KMS-11 (cell line): ENCODE results near the gene PRSS33.

Experiments
- H2AFZ ChIP-seq: fragments of 200-600 bp; sonication (generic); 2 replicates; pipeline ENCODE4 v1.6.1; 2016; ENCODE audit warnings: antibody characterized with exemption, mixed run types, low read depth
- H3K27ac ChIP-seq: fragments of 200-600 bp; sonication (generic); 2 replicates; pipeline ENCODE4 v1.6.1; 2016; ENCODE audit warnings: mild to moderate bottlenecking, mixed run types
- H3K27me3 ChIP-seq: fragments of 200-600 bp; sonication (generic); 2 replicates; pipeline ENCODE4 v1.6.1; 2017; ENCODE audit warnings: mild to moderate bottlenecking, low read depth, mixed run types, moderate library complexity; ENCODE audit not compliant: insufficient read depth
- H3K36me3 ChIP-seq: fragments of 200-600 bp; sonication (generic); 2 replicates; pipeline ENCODE4 v1.6.1; 2017; ENCODE audit warnings: mild to moderate bottlenecking, mixed run types; ENCODE audit not compliant: insufficient read depth
- H3K4me1 ChIP-seq: fragments of 200-600 bp; sonication (generic); 2 replicates; pipeline ENCODE4 v1.6.1; 2016; ENCODE audit warnings: mild to moderate bottlenecking, low read depth, mixed run types; ENCODE audit not compliant: poor library complexity, severe bottlenecking
- H3K4me2 ChIP-seq: fragments of 200-600 bp; sonication (generic); 2 replicates; pipeline ENCODE4 v1.7.0; 2016; ENCODE audit warnings: mild to moderate bottlenecking, mixed run types
- H3K4me3 ChIP-seq: fragments of 200-600 bp; sonication (generic); IDR thresholded peaks from 2 replicates; pipeline ENCODE4 v1.6.1; 2017; ENCODE audit warnings: low read depth, low read length, mixed read lengths; ENCODE audit not compliant: insufficient read depth
- H3K79me2 ChIP-seq: fragments of 200-600 bp; sonication (generic); 2 replicates; pipeline ENCODE4 v1.6.1; 2016; ENCODE audit warnings: low read depth, mixed run types; ENCODE audit not compliant: insufficient read depth
- H3K9ac ChIP-seq: fragments of 200-600 bp; sonication (generic); 2 replicates; pipeline ENCODE4 v1.6.1; 2016; ENCODE audit warnings: mild to moderate bottlenecking, mixed run types
- H4K20me1 ChIP-seq: fragments of 200-600 bp; sonication (generic); 2 replicates; pipeline ENCODE4 v1.6.1; 2016; ENCODE audit warnings: mild to moderate bottlenecking, mixed run types; ENCODE audit not compliant: insufficient read depth
- CTCF ChIP-seq: fragments of 200-600 bp; sonication (generic); conservative IDR thresholded peaks from 2 replicates; pipeline ENCODE4 v1.6.1; 2017; ENCODE audit warnings: low read depth, mild to moderate bottlenecking, antibody characterized with exemption, low read length, moderate library complexity, mixed read lengths

PRSS33 gene

GRCh38 chr16:2819939-2820835 lies 32.8 kb upstream of the PRSS33 start:
- no peaks in the 10 kb centered on the region for H3K79me2 ChIP-seq
- H3K27ac ChIP-seq = no peak overlapping the region
- H2AFZ ChIP-seq = no peak overlapping the region
- no peaks in the 10 kb centered on the region for H4K20me1 ChIP-seq
- TF ChIP-seq CTCF = no peak
- no peaks in the 10 kb centered on the region for H3K36me3 ChIP-seq
- H3K4me2 ChIP-seq = no peak overlapping the region
- H3K9ac ChIP-seq = no peak overlapping the region
- no peaks in the 10 kb centered on the region for H3K4me1 ChIP-seq
- H3K4me3 ChIP-seq = no peak overlapping the region
- peaks cover 90% of the 10 kb centered on the region for H3K27me3 ChIP-seq

GRCh38 chr16:2819179-2819938 lies 32.0 kb upstream of the PRSS33 start:
- H3K27me3 ChIP-seq = peaks cover 90% of the 10 kb centered on the region
- TF ChIP-seq CTCF = no peak
- no peak overlapping the region for H3K4me3 ChIP-seq
- H3K27ac ChIP-seq = no peak overlapping the region
- H3K4me1 ChIP-seq = no peaks in the 10 kb centered on the region
- H4K20me1 ChIP-seq = no peaks in the 10 kb centered on the region
- H3K36me3 ChIP-seq = no peaks in the 10 kb centered on the region
- no peaks in the 10 kb centered on the region for H3K79me2 ChIP-seq
- H3K9ac ChIP-seq = no peak overlapping the region
- H2AFZ ChIP-seq = no peak overlapping the region
- H3K4me2 ChIP-seq = no peak overlapping the region

- Histone ChIP-seq H3K4me2 (no peak overlapping the region), H2AFZ (no peak overlapping the region), H3K36me3 (no peaks in the 10 kb centered on the region), H3K27ac (no peak overlapping the region), H3K9ac (no peak overlapping the region), H3K27me3 (peaks cover 90% of the 10 kb centered on the region), H3K79me2 (no peaks in the 10 kb centered on the region), H3K4me1 (no peaks in the 10 kb centered on the region), H4K20me1 (no peaks in the 10 kb centered on the region), H3K4me3 (no peak overlapping the region)
- no peak for TF ChIP-seq CTCF
These were observed 31.0 kb upstream of the PRSS33 start for GRCh38 chr16:2818272-2818876.

GRCh38 chr16:2817340-2818271 lies 30.2 kb upstream of the PRSS33 start:
- Histone ChIP-seq H4K20me1 (no peaks in the 10 kb centered on the region), H3K27ac (no peak overlapping the region), H3K4me1 (no peaks in the 10 kb centered on the region), H3K79me2 (no peaks in the 10 kb centered on the region), H3K36me3 (no peaks in the 10 kb centered on the region), H2AFZ (no peak overlapping the region), H3K4me2 (no peak overlapping the region), H3K9ac (no peak overlapping the region), H3K27me3 (peaks cover 90% of the 10 kb centered on the region), H3K4me3 (no peak overlapping the region)
- TF ChIP-seq CTCF = no peak
